ENCODE measurements around the gene MEP1A. TPM values are rescaled to one million over a fixed set of nuclear protein-coding genes. Genes with fewer than 3 reads are reported as not detected.
"Not testable (repeated sequence)": the region's sequence is repeated elsewhere in the genome, so short reads cannot be mapped to it uniquely, and the experiment has no call there.

MEP1A gene
- total RNA-seq, 4 donors from 2014 or later: 0.09 TPM; not detected in 3

DNA sequence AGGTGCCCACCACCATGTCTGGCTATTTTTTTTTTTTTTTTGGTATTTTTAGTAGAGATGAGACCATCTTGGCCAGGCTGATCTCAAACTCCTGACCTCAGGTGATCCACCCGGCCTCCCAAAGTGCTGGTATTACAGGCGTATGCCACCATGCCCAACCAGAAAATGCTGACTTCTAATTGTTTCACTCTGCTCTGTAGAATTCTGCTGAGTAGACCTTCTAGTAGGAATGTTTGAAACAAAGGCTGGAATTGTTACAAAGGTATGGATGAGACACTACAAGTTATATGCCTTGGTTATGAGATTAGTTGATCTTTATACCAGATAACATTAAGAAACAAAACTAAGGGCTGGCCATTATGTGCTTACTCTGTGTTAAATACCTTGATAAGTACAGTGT, 44.8 kb downstream of the MEP1A start:
- Histone ChIP-seq H3K27ac (no peak overlapping the region), H3K27me3 (no peaks in the 10 kb centered on the region), H3K4me1 (no peaks in the 10 kb centered on the region), H3K36me3 (no peaks in the 10 kb centered on the region), H3K9me3 (peaks cover 0 to 15% (median 0%) of the 10 kb centered on the region in 3 donors), H3K4me3 (no peak overlapping the region)
- 92 to 100% methylated on average over 2 of the region's 2 CpGs for WGBS, 2 donors
- TF ChIP-seq, protein P1, sequence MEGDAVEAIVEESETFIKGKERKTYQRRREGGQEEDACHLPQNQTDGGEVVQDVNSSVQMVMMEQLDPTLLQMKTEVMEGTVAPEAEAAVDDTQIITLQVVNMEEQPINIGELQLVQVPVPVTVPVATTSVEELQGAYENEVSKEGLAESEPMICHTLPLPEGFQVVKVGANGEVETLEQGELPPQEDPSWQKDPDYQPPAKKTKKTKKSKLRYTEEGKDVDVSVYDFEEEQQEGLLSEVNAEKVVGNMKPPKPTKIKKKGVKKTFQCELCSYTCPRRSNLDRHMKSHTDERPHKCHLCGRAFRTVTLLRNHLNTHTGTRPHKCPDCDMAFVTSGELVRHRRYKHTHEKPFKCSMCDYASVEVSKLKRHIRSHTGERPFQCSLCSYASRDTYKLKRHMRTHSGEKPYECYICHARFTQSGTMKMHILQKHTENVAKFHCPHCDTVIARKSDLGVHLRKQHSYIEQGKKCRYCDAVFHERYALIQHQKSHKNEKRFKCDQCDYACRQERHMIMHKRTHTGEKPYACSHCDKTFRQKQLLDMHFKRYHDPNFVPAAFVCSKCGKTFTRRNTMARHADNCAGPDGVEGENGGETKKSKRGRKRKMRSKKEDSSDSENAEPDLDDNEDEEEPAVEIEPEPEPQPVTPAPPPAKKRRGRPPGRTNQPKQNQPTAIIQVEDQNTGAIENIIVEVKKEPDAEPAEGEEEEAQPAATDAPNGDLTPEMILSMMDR (IDR thresholded peaks at IDR 0.05): no peak
- TF ChIP-seq POLR2A (IDR thresholded peaks at IDR 0.05): no peak
- DNase-seq: no peak
- intact Hi-C loops (cut with DNase I): no loop called here

DNA sequence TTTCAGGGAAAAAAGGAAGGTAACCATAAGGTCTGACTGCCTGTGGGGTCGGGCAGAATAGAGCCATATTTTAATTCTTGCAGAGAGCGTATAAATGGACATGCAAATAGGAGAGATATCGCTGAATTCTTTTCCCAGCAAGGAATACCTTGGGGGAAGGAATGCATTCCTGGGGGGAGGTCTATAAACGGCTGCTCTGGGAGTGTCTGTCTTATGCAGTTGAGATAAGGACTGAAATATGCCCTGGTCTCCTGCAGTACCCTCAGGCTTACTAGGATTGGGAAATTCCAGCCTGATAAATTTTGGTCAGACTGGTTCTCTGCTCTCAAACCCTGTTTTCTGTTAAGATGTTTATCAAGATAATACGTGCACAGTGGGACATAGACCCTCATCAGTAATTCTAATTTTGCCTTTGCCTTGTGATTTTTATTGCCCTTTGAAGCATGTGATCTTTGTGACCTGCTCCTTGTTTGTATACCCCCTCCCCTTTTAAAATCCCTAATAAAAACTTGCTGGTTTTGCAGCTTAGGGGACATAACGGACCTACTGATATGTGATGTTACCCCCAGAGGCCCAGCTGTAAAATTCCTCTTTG, 49.2 kb downstream of the MEP1A start:
- H3K9me3 ChIP-seq: peaks cover 0 to 17% (median 0%) of the 10 kb centered on the region in 3 donors
- H3K27me3 ChIP-seq; H3K4me3 ChIP-seq; intact Hi-C loops (cut with DNase I); H3K36me3 ChIP-seq; DNase-seq; H3K27ac ChIP-seq; H3K4me1 ChIP-seq: not testable (repeated sequence)
- WGBS, 2 donors: 86 to 90% methylated on average over 6 of the region's 6 CpGs

DNA sequence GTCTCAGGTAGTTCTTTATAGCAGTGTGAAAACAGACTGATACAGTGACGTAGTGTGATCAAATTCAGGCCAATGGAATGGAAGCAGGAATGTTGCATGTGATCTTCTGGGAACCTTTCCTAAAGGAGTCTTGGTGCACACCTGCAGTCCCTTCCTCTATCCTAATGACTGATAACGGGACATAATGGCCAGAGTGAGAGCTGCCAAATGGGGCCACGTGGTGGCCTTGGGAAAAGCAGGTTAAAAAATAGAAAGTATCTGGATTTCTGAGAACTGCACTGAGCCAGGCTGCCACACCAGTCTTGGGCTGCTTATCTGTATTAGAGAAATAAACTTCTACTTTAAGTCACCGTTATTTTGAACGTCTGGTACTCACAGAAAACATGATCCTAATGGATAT, 51.9 kb downstream of the MEP1A start:
- no peak overlapping the region for H3K27ac ChIP-seq
- no peaks in the 10 kb centered on the region for H3K36me3 ChIP-seq
- no peak for TF ChIP-seq POLR2A (IDR thresholded peaks at IDR 0.05)
- TF ChIP-seq, protein P1 (IDR thresholded peaks at IDR 0.05): no peak
- H3K4me1 ChIP-seq: peaks cover 0 to 13% (median 4%) of the 10 kb centered on the region in 3 donors
- no peak overlapping the region for H3K4me3 ChIP-seq
- no peaks in the 10 kb centered on the region for H3K27me3 ChIP-seq
- peaks cover 0 to 17% (median 0%) of the 10 kb centered on the region in 3 donors for H3K9me3 ChIP-seq
- no peak for DNase-seq
- intact Hi-C loops (cut with DNase I): no loop called here
- WGBS, 2 donors: 63 to 73% methylated on average over 5 of the region's 5 CpGs

DNA sequence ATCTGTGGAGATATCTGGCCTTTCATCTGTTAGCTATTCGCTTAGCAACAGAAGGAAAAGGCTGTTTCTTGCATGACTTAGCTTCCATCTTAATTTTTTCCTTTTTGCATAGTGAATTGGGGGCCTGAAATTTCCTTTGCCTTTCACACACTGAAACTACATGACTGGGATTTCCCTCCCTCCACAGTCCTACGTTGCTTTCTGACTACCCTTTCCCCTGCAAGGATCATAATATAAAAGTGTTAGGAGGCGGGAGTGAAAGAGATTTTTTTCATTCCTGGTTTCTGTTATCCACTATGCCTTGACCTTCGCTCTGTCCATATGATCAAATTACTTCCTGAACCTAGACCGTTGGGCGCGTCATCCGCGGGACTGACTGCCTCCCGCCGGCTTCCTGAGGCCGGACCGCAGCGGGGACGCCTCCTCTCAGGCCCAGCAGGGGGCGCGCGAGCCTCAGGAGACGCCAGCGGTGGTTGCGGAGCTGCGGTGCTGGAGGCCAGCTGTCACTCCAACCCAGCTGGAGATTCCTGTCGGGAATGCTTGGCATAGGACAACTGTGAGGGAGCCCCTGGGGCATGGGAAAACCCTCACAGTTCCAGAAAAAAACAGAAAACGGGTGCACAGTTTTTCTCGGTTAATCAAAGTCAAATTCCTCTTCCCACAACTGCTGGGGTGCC, 55.6 kb downstream of the MEP1A start:
- intact Hi-C loops (cut with DNase I): no loop called here
- no peak for TF ChIP-seq POLR2A (IDR thresholded peaks at IDR 0.05)
- TF ChIP-seq, protein P1 (IDR thresholded peaks at IDR 0.05): peak; percentile 78 to 96 (median 94)
- no peak overlapping the region for H3K27ac ChIP-seq

DNA sequence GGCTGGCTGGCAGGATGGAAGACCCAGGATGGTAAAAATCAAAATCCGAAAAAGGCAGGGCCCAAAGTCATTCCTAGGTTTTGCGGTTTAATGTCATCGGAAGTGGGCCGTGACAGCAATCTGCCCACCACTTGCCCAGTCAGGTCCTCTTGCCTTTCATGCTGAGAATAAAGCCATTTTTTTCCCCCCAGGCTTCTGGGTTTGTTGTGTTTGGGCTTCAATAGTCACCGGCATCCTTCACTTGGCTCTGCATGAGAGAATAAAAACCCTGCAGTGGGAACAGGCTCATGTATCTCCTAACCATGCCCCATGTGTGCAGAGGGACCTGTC, 56.1 kb downstream of the MEP1A start:
- H3K4me1 ChIP-seq: peaks cover 0 to 13% (median 4%) of the 10 kb centered on the region in 3 donors
- H3K36me3 ChIP-seq: no peaks in the 10 kb centered on the region
- 6 to 28% methylated on average over 3 to 5 of the region's 5 CpGs for WGBS, 2 donors
- no peaks in the 10 kb centered on the region for H3K9me3 ChIP-seq
- H3K27me3 ChIP-seq: no peaks in the 10 kb centered on the region
- TF ChIP-seq POLR2A (IDR thresholded peaks at IDR 0.05): no peak
- TF ChIP-seq, protein P1 (IDR thresholded peaks at IDR 0.05): no peak
- no peak for DNase-seq
- H3K4me3 ChIP-seq: peak overlapping the region in 1 of 4 donors; percentile 39
- intact Hi-C loops (cut with DNase I): no loop called here
- no peak overlapping the region for H3K27ac ChIP-seq

More for the DNA sequence above, 55.6 kb downstream of the MEP1A start:
- Histone ChIP-seq H3K27me3 (no peaks in the 10 kb centered on the region), H3K4me3 (peak overlapping the region in 1 of 4 donors; percentile 39), H3K9me3 (no peaks in the 10 kb centered on the region), H3K4me1 (peaks cover 0 to 13% (median 4%) of the 10 kb centered on the region in 3 donors), H3K36me3 (no peaks in the 10 kb centered on the region)
- DNase-seq: no peak
- 11 to 17% methylated on average over 10 to 11 of the region's 25 CpGs for WGBS, 2 donors

Measured in esophagus squamous epithelium (tissue), 5 donors.